Esophagus squamous epithelium (tissue), 5 donors: ENCODE measurements around the gene DHCR7. TPM values are rescaled to one million over a fixed set of nuclear protein-coding genes. Genes with fewer than 3 reads are reported as not detected.

Experiments
- DNase-seq: peaks from one replicate; lab custom pipeline; 2025; lab: John Stamatoyannopoulos, UW
- H3K27ac ChIP-seq, 4 donors: fragments of 200-600 bp; sonication (generic); one replicate each; pipeline ENCODE4 v1.5.1; 2016 to 2019; ENCODE audit warnings: mild to moderate bottlenecking in 1 of 4
- H3K27me3 ChIP-seq, 4 donors: fragments of 200-600 bp; sonication (generic); 1 replicate in 3 of 4; 2 replicates in 1 of 4; pipeline versions ENCODE4 v1.5.1 to v1.6.0; 2017 to 2021; ENCODE audit warnings: antibody characterized with exemption in 1 of 4
- H3K36me3 ChIP-seq, 3 donors: fragments of 200-600 bp; sonication (generic); one replicate each; pipeline ENCODE4 v1.5.1; 2016 to 2019
- H3K4me1 ChIP-seq, 3 donors: fragments of 200-600 bp; sonication (generic); one replicate each; pipeline ENCODE4 v1.5.1; 2017 to 2019
- H3K4me3 ChIP-seq, 4 donors: fragments of 200-600 bp; sonication (generic); 1 replicate in 3 of 4; 2 replicates in 1 of 4; pipeline ENCODE4 v1.5.1; 2016 to 2019; ENCODE audit warnings: mild to moderate bottlenecking in 2 of 4, moderate library complexity in 1 of 4
- H3K9me3 ChIP-seq, 3 donors: fragments of 200-600 bp; sonication (generic); one replicate each; pipeline ENCODE4 v1.5.1; 2016 to 2019
- POLR2A ChIP-seq, 4 donors: fragments of 450-650 bp; IDR thresholded peaks; one replicate each; pipeline ENCODE4 v1.6.1; 2017; ENCODE audit warnings: antibody characterized with exemption in 4 of 4, mild to moderate bottlenecking in 4 of 4, moderate library complexity in 3 of 4
- WGBS, 2 donors: methylation state at CpG; one replicate each; pipeline ENCODE4 v1.1.5; 2018; 5-methylcytosine and 5-hydroxymethylcytosine counted together
- intact Hi-C: fragments of 100-400 bp; cut with DNase I; formaldehyde crosslinking; loops from one replicate; pipeline ENCODE4 v1.15.0; 2022
- total RNA-seq, 4 donors: library from RNA; depleted of rRNA; stranded (reverse); fragments of >200 nt; gene quantifications; one replicate each; pipeline ENCODE4 v1.1.0, GENCODE V29; 2016
- TF ChIP-seq, protein P1 (sequence below), 6 experiments: fragments of 450-650 bp in 4 of 6; fragments of 200-600 bp in 2 of 6; sonication (generic) in 2 of 6; IDR thresholded peaks; one replicate each; pipeline ENCODE4 v1.5.1; 2016 to 2019; ENCODE audit warnings: antibody characterized with exemption in 6 of 6, mild to moderate bottlenecking in 4 of 6, moderate library complexity in 4 of 6
- donor health status: DM: yes; HTN: yes; CAD: no.

Gene DHCR7
- total RNA-seq, 4 donors from 2014 or later = 22.5 to 86.1 (median 36.5) TPM

DNA sequence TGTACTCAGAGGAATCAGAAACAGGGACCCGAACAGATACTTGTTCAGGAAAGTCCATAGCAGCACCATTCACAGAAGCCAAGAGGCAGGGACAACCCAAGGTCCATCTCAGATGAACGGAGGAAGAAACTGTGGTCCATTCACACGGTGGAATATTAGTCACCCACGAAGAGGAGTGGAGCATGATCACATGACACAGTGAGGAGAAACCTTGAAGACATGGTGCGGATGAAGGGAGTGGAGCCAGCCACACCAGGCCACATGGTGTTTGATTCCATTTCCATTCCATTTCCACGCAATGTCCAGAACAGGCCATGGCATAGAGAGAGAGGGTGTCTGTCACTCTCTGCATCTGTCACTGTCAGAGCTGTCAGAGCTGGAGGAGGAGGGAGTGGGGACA lies 35.5 kb upstream of the DHCR7 start:
- H3K4me3 ChIP-seq = no peak overlapping the region
- TF ChIP-seq POLR2A (IDR thresholded peaks at IDR 0.05) = no peak
- TF ChIP-seq, protein P1, sequence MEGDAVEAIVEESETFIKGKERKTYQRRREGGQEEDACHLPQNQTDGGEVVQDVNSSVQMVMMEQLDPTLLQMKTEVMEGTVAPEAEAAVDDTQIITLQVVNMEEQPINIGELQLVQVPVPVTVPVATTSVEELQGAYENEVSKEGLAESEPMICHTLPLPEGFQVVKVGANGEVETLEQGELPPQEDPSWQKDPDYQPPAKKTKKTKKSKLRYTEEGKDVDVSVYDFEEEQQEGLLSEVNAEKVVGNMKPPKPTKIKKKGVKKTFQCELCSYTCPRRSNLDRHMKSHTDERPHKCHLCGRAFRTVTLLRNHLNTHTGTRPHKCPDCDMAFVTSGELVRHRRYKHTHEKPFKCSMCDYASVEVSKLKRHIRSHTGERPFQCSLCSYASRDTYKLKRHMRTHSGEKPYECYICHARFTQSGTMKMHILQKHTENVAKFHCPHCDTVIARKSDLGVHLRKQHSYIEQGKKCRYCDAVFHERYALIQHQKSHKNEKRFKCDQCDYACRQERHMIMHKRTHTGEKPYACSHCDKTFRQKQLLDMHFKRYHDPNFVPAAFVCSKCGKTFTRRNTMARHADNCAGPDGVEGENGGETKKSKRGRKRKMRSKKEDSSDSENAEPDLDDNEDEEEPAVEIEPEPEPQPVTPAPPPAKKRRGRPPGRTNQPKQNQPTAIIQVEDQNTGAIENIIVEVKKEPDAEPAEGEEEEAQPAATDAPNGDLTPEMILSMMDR (IDR thresholded peaks at IDR 0.05) = no peak
- no peaks in the 10 kb centered on the region for H3K9me3 ChIP-seq
- H3K27ac ChIP-seq = no peak overlapping the region
- no peak for DNase-seq
- no peaks in the 10 kb centered on the region for H3K27me3 ChIP-seq
- 83 to 98% methylated on average over 5 to 6 of the region's 6 CpGs for WGBS, 2 donors
- intact Hi-C loops = loop anchor here (5.0 kb wide), 1 partner anchor 64 kb away; the partner anchor contains the start of gene KRTAP5-9
- H3K36me3 ChIP-seq = peaks cover 32 to 98% (median 36%) of the 10 kb centered on the region in 3 donors
- H3K4me1 ChIP-seq = peaks cover 0 to 31% (median 9%) of the 10 kb centered on the region in 3 donors

- no peak for DNase-seq
- intact Hi-C loops = loop anchor here (5.0 kb wide), 1 partner anchor 64 kb away; the partner anchor contains the start of gene KRTAP5-9
- Histone ChIP-seq H3K9me3 (no peaks in the 10 kb centered on the region), H3K36me3 (peaks cover 32 to 98% (median 36%) of the 10 kb centered on the region in 3 donors), H3K4me1 (peaks cover 0 to 22% (median 9%) of the 10 kb centered on the region in 3 donors), H3K4me3 (no peak overlapping the region), H3K27me3 (no peaks in the 10 kb centered on the region), H3K27ac (no peak overlapping the region)
- WGBS, 2 donors = 91 to 94% methylated on average over 6 to 7 of the region's 13 CpGs
- no peak for TF ChIP-seq POLR2A (IDR thresholded peaks at IDR 0.05)
- TF ChIP-seq, protein P1 (IDR thresholded peaks at IDR 0.05) = no peak
Observed at GRCh38 chr11:71482746-71483364, 34.7 kb upstream of the DHCR7 start.

GRCh38 chr11:71482216-71482615 lies 34.0 kb upstream of the DHCR7 start:
- 94 to 100% methylated on average over 3 to 5 of the region's 18 CpGs for WGBS, 2 donors
- H3K9me3 ChIP-seq = no peaks in the 10 kb centered on the region
- H3K36me3 ChIP-seq = peaks cover 32 to 100% (median 41%) of the 10 kb centered on the region in 3 donors
- no peaks in the 10 kb centered on the region for H3K27me3 ChIP-seq
- peak overlapping the region in 2 of 4 donors; percentile 51 to 76 for H3K27ac ChIP-seq
- intact Hi-C loops = loop anchor here (5.0 kb wide), 1 partner anchor 65 kb away; the partner anchor contains the start of gene KRTAP5-9
- H3K4me3 ChIP-seq = no peak overlapping the region
- TF ChIP-seq POLR2A (IDR thresholded peaks at IDR 0.05) = no peak
- TF ChIP-seq, protein P1 (IDR thresholded peaks at IDR 0.05) = no peak
- no peak for DNase-seq
- H3K4me1 ChIP-seq = peaks cover 0 to 21% (median 9%) of the 10 kb centered on the region in 3 donors

DNA sequence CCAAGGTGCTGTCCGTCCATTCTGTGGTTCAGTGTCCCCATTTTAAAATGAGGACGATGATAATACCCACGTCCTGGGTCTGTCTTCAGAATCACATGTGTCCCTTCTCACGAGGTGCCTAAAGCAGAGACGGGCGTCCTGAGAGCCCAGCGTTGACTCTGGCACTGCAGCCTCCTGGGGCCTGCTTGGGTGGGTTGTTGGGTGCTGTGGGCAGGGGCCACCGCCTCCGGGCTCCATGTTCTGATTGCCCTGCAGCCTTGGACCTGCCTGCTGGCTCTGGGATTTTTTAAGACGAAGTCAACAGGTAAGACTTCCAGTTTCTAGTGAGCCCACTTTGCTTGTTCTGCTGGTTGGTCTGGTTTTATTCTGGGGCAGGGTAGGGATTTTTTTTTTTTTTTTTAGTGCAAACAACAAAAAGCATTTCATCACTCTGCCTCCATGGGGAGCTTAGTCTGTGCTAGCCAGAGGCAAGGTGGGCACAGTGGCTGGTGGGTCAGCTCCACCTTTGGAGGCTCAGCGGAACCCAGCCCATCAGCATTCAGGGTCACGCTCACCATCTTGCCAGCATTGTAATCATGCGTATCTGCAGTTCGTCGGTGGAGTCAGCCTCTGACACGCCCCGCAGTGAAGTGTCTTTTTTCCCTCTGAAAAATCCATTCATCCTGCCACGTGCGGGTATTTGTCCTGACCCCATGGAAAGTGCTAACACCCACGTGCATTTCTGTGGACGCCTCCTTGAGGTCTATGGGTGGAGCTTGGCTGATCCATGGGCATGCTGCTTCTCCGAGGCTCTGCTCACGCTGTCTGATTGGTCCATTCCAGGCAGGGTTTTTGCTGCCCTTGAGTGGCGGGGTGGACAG lies 33.1 kb upstream of the DHCR7 start:
- intact Hi-C loops = loop anchor here (5.0 kb wide), 1 partner anchor 66 kb away; the partner anchor contains the start of gene KRTAP5-9
- Histone ChIP-seq H3K27ac (peak overlapping the region in 3 of 4 donors; percentile 51 to 76 (median 68)), H3K9me3 (no peaks in the 10 kb centered on the region), H3K4me1 (peaks cover 0 to 21% (median 9%) of the 10 kb centered on the region in 3 donors), H3K4me3 (no peak overlapping the region), H3K36me3 (peaks cover 36 to 100% (median 47%) of the 10 kb centered on the region in 3 donors), H3K27me3 (no peaks in the 10 kb centered on the region)
- WGBS, 2 donors = 72 to 81% methylated on average over 12 to 16 of the region's 24 CpGs
- no peak for DNase-seq
- no peak for TF ChIP-seq POLR2A (IDR thresholded peaks at IDR 0.05)
- TF ChIP-seq, protein P1 (IDR thresholded peaks at IDR 0.05) = no peak
